ENCODE measurements around the gene TMPRSS5. TPM values are rescaled to one million over a fixed set of nuclear protein-coding genes. Genes with fewer than 3 reads are reported as not detected.

The TMPRSS5 gene
- total and polyA plus RNA-seq, 2 of the 8 experiments (the other 6 are each of a cell fraction or from before 2014, with no cell fraction given), result 0.54 to 0.78 TPM

- ChIA-PET CTCF (ENCODE audit: partially characterized antibody) (interaction anchor here (1.1 to 2.1 kb wide), 8 partner anchors 8 to 416 kb away, joined by 3 to 11 read pairs (median 4); partner anchors contain the start of gene TMPRSS5), POLR2A (ENCODE audit: partially characterized antibody) (interaction anchor here (0.7 kb wide), 1 partner anchor 227 kb away, joined by 3 read pairs; no protein-coding TSS in a partner anchor)
- no peak overlapping the region for H3K18ac ChIP-seq (ENCODE audit: extremely low read depth, low read length)
Measured at GRCh38 chr11:113722221-113722620, 16.1 kb upstream of the TMPRSS5 start.

More at GRCh38 chr11:113722221-113722620, 16.1 kb upstream of the TMPRSS5 start:
- H3K4me2 ChIP-seq (ENCODE audit: insufficient read depth in 1 of 2, low read depth in 2 of 2, low read length in 2 of 2), result no peak overlapping the region
- H3K79me2 ChIP-seq (ENCODE audit: control insufficient read depth in 1 of 2, insufficient read depth in 2 of 2, low read length in 2 of 2), result no peaks in the 10 kb centered on the region
- no peak overlapping the region for H3K4ac ChIP-seq (replicated peaks; ENCODE audit: insufficient read length, low read depth, low read length)
- H4K8ac ChIP-seq (ENCODE audit: extremely low read depth, insufficient read depth, low read length), result no peak overlapping the region
- H2BK120ac ChIP-seq (replicated peaks; ENCODE audit: low read depth, low read length), result no peak overlapping the region
- no peaks in the 10 kb centered on the region for H4K20me1 ChIP-seq (replicated peaks in 1 of 2; ENCODE audit: control insufficient read depth in 1 of 2, insufficient read depth in 2 of 2, low read length in 2 of 2)
- H2BK12ac ChIP-seq (ENCODE audit: low read depth, low read length), result no peak overlapping the region
- H3K23ac ChIP-seq (ENCODE audit: insufficient read length), result no peak overlapping the region
- DNase-seq (ENCODE audit: low read depth in 1 of 2, low spot score in 2 of 2) (no peak), FAIRE-seq (no peak)
- H2BK20ac ChIP-seq (ENCODE audit: low read length), result no peak overlapping the region
- H3K9ac ChIP-seq (replicated peaks in 1 of 4; ENCODE audit: extremely low read depth in 1 of 4, low read depth in 3 of 4, low read length in 3 of 4), result no peak overlapping the region
- H3K27me3 ChIP-seq (replicated peaks in 1 of 4; ENCODE audit: control insufficient read depth in 3 of 4, extremely low read depth in 1 of 4, insufficient read depth in 3 of 4, low read length in 3 of 4), result no peaks in the 10 kb centered on the region
- no peak overlapping the region for H4K5ac ChIP-seq (ENCODE audit: insufficient read length, low read depth, low read length)
- no peak overlapping the region for H2BK15ac ChIP-seq (ENCODE audit: low read length)
- no peaks in the 10 kb centered on the region for H3K23me2 ChIP-seq (ENCODE audit: low read depth, low read length)
- no peak overlapping the region for H4K91ac ChIP-seq (replicated peaks; ENCODE audit: insufficient read length, low read length)
- H3K56ac ChIP-seq (replicated peaks; ENCODE audit: insufficient read length, low read depth, low read length), result no peak overlapping the region
- H3K9me3 ChIP-seq (ENCODE audit: insufficient read depth in 2 of 2, low read depth in 1 of 2, low read length in 1 of 2), result no peaks in the 10 kb centered on the region
- no peaks in the 10 kb centered on the region for H3K4me1 ChIP-seq (replicated peaks in 1 of 4; ENCODE audit: control insufficient read depth in 3 of 4, insufficient read depth in 4 of 4, low read length in 3 of 4)
- no peak for TF ChIP-seq POLR2AphosphoS5 (IDR thresholded peaks at IDR 0.05; ENCODE audit: low read depth, low read length)
- no peak for TF ChIP-seq CREB1 (IDR thresholded peaks at IDR 0.05)
- no peak for TF ChIP-seq BCL11A (IDR thresholded peaks at IDR 0.05; ENCODE audit: low read depth in 2 of 2, low read length in 2 of 2)
- no peak for TF ChIP-seq TAF1 (IDR thresholded peaks at IDR 0.05; ENCODE audit: low read depth, low read length)
- no peak for TF ChIP-seq POLR2A (IDR thresholded peaks at IDR 0.05; ENCODE audit: control extremely low read depth in 1 of 2, low read depth in 2 of 2, low read length in 2 of 2)
- TF ChIP-seq GTF2F1 (IDR thresholded peaks at IDR 0.05; ENCODE audit: borderline replicate concordance, low read depth, low read length), result no peak
- TF ChIP-seq CBX5 (IDR thresholded peaks at IDR 0.05; ENCODE audit: low read depth, low read length), result no peak
- TF ChIP-seq E2F6 (IDR thresholded peaks at IDR 0.05), result no peak
- no peak overlapping the region for H3K4me3 ChIP-seq (ENCODE audit: extremely low read depth in 1 of 4, insufficient read depth in 2 of 4, low read depth in 3 of 4, low read length in 4 of 4)
- H3K36me3 ChIP-seq (ENCODE audit: control insufficient read depth in 2 of 4, insufficient read depth in 4 of 4, low read length in 3 of 4), result no peaks in the 10 kb centered on the region; a peak in 1 of 8 replicates
- H3K14ac ChIP-seq (ENCODE audit: insufficient read length), result no peak overlapping the region
- H2BK5ac ChIP-seq (ENCODE audit: low read depth, low read length), result no peak overlapping the region
- no peaks in the 10 kb centered on the region for H3K79me1 ChIP-seq (ENCODE audit: low read depth, low read length)
- 93% methylated on average over 4 of the region's 4 CpGs; no CpG with 5 or more reads in 1 of the 2 experiments for WGBS, 2 experiments (ENCODE audit: extremely low coverage in 1 of 2, insufficient coverage in 1 of 2, insufficient read length in 1 of 2, insufficient replicate concordance in 2 of 2, low coverage in 1 of 2, low lambda C conversion rate in 2 of 2, missing lambda C conversion rate in 1 of 2)
- no peak overlapping the region for H3K27ac ChIP-seq (ENCODE audit: low read depth, low read length)
- no peak overlapping the region for H2AFZ ChIP-seq (ENCODE audit: low read length)
- H2AK5ac ChIP-seq (ENCODE audit: low read depth, low read length), result no peak overlapping the region
